NCI-H82 treated with DMSO at 0.1 percent for 48 hours (cell line): Measurements from ENCODE around the gene KRTAP4-11.
"Not testable (repeated sequence)": the region's sequence is repeated elsewhere in the genome, so short reads cannot be mapped to it uniquely, and the experiment has no call there.

Experiments used
- DNase-seq: peaks from one replicate; lab custom pipeline; 2025; ENCODE audit not compliant: unreplicated experiment; lab: John Stamatoyannopoulos, UW

The KRTAP4-11 gene

GRCh38 chr17:41117846-41118386 is at the start of gene KRTAP4-11:
TSS of gene KRTAP4-11 (minus strand) at chr17:41118373. CDS start at chr17:41118315, 58 bp downstream.
- DNase-seq = not testable (repeated sequence)

GRCh38 chr17:41167561-41167960 is 49.4 kb upstream of the KRTAP4-11 start:
- no peak for DNase-seq

GRCh38 chr17:41163828-41164227 is 45.7 kb upstream of the KRTAP4-11 start:
- DNase-seq = no peak

- no peak for DNase-seq
Observed at GRCh38 chr17:41160648-41161047, 42.5 kb upstream of the KRTAP4-11 start, which contains the start of gene KRTAP4-4. TSS of gene KRTAP4-4 (minus strand) at chr17:41160748. CDS start at chr17:41160691, 57 bp downstream.

GRCh38 chr17:41160190-41160589 is 42.0 kb upstream of the KRTAP4-11 start:
- DNase-seq = not testable (repeated sequence)

- no peak for DNase-seq
Observed at GRCh38 chr17:41153856-41154255, 35.7 kb upstream of the KRTAP4-11 start.

- no peak for DNase-seq
Observed at GRCh38 chr17:41151525-41151924, 33.4 kb upstream of the KRTAP4-11 start.

- no peak for DNase-seq
Observed at GRCh38 chr17:41150026-41150425, 31.9 kb upstream of the KRTAP4-11 start.

- DNase-seq = no peak
Observed at GRCh38 chr17:41149652-41149985, 31.4 kb upstream of the KRTAP4-11 start, which contains the start of gene KRTAP4-5. TSS of gene KRTAP4-5 (minus strand) at chr17:41149825. CDS start at chr17:41149767, 58 bp downstream.

- DNase-seq = not testable (repeated sequence)
Observed at GRCh38 chr17:41148971-41149651, 30.9 kb upstream of the KRTAP4-11 start.

GRCh38 chr17:41147531-41148204 is 29.5 kb upstream of the KRTAP4-11 start:
- DNase-seq = no peak

- DNase-seq = no peak
Observed at GRCh38 chr17:41145261-41145660, 27.1 kb upstream of the KRTAP4-11 start.

GRCh38 chr17:41144846-41145245 is 26.7 kb upstream of the KRTAP4-11 start:
- DNase-seq = no peak

GRCh38 chr17:41141361-41141760 is 23.2 kb upstream of the KRTAP4-11 start:
- DNase-seq = no peak

- no peak for DNase-seq
Observed at GRCh38 chr17:41140360-41141131, 22.4 kb upstream of the KRTAP4-11 start, which contains the start of gene KRTAP4-6. TSS of gene KRTAP4-6 (minus strand) at chr17:41140544. CDS start at chr17:41140487, 57 bp downstream.

GRCh38 chr17:41139865-41140264 is 21.7 kb upstream of the KRTAP4-11 start:
- not testable (repeated sequence) for DNase-seq

GRCh38 chr17:41133880-41134735 is 15.9 kb upstream of the KRTAP4-11 start:
- no peak for DNase-seq

GRCh38 chr17:41131979-41132378 is 13.8 kb upstream of the KRTAP4-11 start:
- no peak for DNase-seq

- no peak for DNase-seq
Observed at GRCh38 chr17:41127371-41127770, 9.2 kb upstream of the KRTAP4-11 start.

GRCh38 chr17:41126412-41126811 is 8.2 kb upstream of the KRTAP4-11 start:
- no peak for DNase-seq
